Thyroid gland (tissue), 4 donors: ENCODE measurements around the gene TIAM1. TPM values are rescaled to one million over a fixed set of nuclear protein-coding genes. Genes with fewer than 3 reads are reported as not detected.

Experiments
- DNase-seq, 2 donors: peaks; one replicate each; pipeline ENCODE4 v3.0.0-alpha.2; 2019
- H3K27ac ChIP-seq, 3 donors: fragments of 200-600 bp; sonication (generic); 1 replicate in 2 of 3; 2 replicates in 1 of 3; pipeline ENCODE4 v1.5.1; 2016 to 2019; ENCODE audit warnings: mild to moderate bottlenecking in 1 of 3, moderate library complexity in 1 of 3
- H3K27me3 ChIP-seq: fragments of 200-600 bp; sonication (generic); one replicate; pipeline ENCODE4 v1.5.1; 2019
- H3K36me3 ChIP-seq, 2 donors: fragments of 200-600 bp; sonication (generic); one replicate each; pipeline ENCODE4 v1.5.1; 2016 to 2019
- H3K4me1 ChIP-seq, 2 donors: fragments of 200-600 bp; sonication (generic); one replicate each; pipeline ENCODE4 v1.5.1; 2017 to 2019
- H3K4me3 ChIP-seq, 3 donors: fragments of 200-600 bp; sonication (generic); replicated peaks in 1 of 3; 1 replicate in 2 of 3; 2 replicates in 1 of 3; pipeline ENCODE4 v1.5.1; 2016; ENCODE audit warnings: mild to moderate bottlenecking in 1 of 3
- H3K9me3 ChIP-seq: fragments of 200-600 bp; sonication (generic); one replicate; pipeline ENCODE4 v1.5.1; 2017
- POLR2A ChIP-seq, 2 donors: fragments of 450-650 bp; IDR thresholded peaks; one replicate each; pipeline ENCODE4 v1.6.1; 2017; ENCODE audit warnings: antibody characterized with exemption in 2 of 2, mild to moderate bottlenecking in 2 of 2, moderate library complexity in 1 of 2
- WGBS, 2 donors: methylation state at CpG; one replicate each; pipeline ENCODE4 v1.1.5; 2017; 5-methylcytosine and 5-hydroxymethylcytosine counted together
- intact Hi-C: fragments of 100-400 bp; cut with DNase I; formaldehyde crosslinking; loops from one replicate; pipeline ENCODE4 v1.15.1; 2023
- total RNA-seq, 4 donors: library from RNA; depleted of rRNA; stranded (reverse); fragments of >200 nt; gene quantifications; one replicate each; pipeline ENCODE4 v1.2.3, GENCODE V29; 2016
- TF ChIP-seq, protein P1 (sequence below), 6 experiments: fragments of 200-600 bp in 3 of 6; fragments of 450-650 bp in 3 of 6; sonication (generic) in 3 of 6; IDR thresholded peaks; one replicate each; pipeline ENCODE4 v1.5.1; 2016 to 2019; ENCODE audit warnings: antibody characterized with exemption in 6 of 6, mild to moderate bottlenecking in 2 of 6, inconsistent platforms in 1 of 6, moderate library complexity in 1 of 6

The TIAM1 gene
- total RNA-seq, 4 donors from 2014 or later = 2.2 to 6.7 (median 2.4) TPM

DNA sequence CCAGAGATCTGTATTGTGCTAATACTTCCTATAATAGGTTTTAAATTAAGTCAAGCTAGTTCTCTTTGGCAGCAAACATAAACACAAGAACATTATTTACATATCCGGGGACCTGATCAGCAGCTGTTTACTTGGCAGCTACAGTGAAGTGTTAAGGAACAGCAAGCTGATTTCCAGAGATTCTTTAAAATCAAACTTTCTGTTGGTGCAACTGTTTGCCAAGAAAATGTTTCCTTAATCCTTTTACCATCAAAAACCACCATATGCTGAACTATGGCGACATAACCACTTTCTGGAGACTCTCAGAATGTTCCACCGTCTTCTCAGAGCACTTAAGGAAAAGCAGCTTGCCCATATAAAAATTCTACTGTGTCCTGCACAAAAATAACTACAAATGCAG, 198.8 kb downstream of the TIAM1 start:
- TF ChIP-seq, protein P1, sequence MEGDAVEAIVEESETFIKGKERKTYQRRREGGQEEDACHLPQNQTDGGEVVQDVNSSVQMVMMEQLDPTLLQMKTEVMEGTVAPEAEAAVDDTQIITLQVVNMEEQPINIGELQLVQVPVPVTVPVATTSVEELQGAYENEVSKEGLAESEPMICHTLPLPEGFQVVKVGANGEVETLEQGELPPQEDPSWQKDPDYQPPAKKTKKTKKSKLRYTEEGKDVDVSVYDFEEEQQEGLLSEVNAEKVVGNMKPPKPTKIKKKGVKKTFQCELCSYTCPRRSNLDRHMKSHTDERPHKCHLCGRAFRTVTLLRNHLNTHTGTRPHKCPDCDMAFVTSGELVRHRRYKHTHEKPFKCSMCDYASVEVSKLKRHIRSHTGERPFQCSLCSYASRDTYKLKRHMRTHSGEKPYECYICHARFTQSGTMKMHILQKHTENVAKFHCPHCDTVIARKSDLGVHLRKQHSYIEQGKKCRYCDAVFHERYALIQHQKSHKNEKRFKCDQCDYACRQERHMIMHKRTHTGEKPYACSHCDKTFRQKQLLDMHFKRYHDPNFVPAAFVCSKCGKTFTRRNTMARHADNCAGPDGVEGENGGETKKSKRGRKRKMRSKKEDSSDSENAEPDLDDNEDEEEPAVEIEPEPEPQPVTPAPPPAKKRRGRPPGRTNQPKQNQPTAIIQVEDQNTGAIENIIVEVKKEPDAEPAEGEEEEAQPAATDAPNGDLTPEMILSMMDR (IDR thresholded peaks at IDR 0.05) = no peak
- no peak for TF ChIP-seq POLR2A (IDR thresholded peaks at IDR 0.05)
- Histone ChIP-seq H3K9me3 (no peaks in the 10 kb centered on the region), H3K27ac (no peak overlapping the region), H3K4me3 (no peak overlapping the region), H3K27me3 (no peaks in the 10 kb centered on the region), H3K4me1 (no peaks in the 10 kb centered on the region), H3K36me3 (no peaks in the 10 kb centered on the region)
- no peak for DNase-seq
- intact Hi-C loops = no loop called here
- WGBS, 2 donors = 41 to 54% methylated on average over 3 of the region's 3 CpGs

DNA sequence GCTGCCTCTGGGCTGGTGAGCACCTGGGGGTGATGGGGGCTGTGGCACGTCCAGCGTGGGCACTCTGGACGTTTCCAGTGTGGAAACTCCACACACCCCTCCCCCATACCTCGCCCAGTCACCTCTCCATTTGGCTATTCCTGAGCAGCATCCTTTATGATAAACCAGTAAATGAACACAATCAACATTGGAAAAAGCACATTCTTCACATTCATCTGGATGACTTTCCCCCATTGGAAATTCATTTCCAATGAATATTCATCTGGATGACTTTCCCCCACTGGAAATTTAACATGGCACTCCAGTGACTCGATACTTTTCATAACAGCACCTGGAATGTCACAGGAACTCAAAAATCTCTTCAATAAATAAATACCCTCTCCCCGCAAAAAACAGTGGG, 201.0 kb downstream of the TIAM1 start:
- no peaks in the 10 kb centered on the region for H3K27me3 ChIP-seq
- DNase-seq = no peak
- no peaks in the 10 kb centered on the region for H3K4me1 ChIP-seq
- no peak overlapping the region for H3K4me3 ChIP-seq
- H3K27ac ChIP-seq = no peak overlapping the region
- intact Hi-C loops = no loop called here
- TF ChIP-seq POLR2A (IDR thresholded peaks at IDR 0.05) = no peak
- TF ChIP-seq, protein P1 (IDR thresholded peaks at IDR 0.05) = no peak
- no peaks in the 10 kb centered on the region for H3K9me3 ChIP-seq
- WGBS, 2 donors = 88 to 94% methylated on average over 6 of the region's 6 CpGs
- no peaks in the 10 kb centered on the region for H3K36me3 ChIP-seq

DNA sequence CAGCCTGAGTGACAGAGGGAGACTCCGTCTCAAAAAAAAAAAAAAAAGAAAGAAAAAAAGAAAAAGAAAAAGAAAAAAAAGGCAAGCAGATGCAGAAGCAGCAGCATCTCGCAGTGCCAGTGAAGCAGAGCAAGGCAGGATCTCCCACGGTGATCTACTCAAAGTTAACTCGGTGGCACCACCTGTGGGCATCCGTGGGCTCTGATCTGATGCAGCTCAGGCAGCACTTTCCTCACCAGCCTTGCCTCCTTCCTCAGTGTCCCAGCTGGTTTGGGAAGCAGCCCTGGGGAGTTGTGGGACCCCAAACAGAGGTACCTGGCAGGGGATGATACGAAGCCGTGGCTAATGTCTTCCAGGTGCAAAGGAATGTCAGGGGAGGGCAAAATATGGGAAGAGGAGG, 201.5 kb downstream of the TIAM1 start:
- no peak overlapping the region for H3K27ac ChIP-seq
- H3K36me3 ChIP-seq = no peaks in the 10 kb centered on the region
- DNase-seq = no peak
- no peaks in the 10 kb centered on the region for H3K27me3 ChIP-seq
- H3K4me3 ChIP-seq = no peak overlapping the region
- no peak for TF ChIP-seq POLR2A (IDR thresholded peaks at IDR 0.05)
- TF ChIP-seq, protein P1 (IDR thresholded peaks at IDR 0.05) = no peak
- no peaks in the 10 kb centered on the region for H3K4me1 ChIP-seq
- intact Hi-C loops = no loop called here
- WGBS, 2 donors = 75 to 80% methylated on average over 7 of the region's 7 CpGs
- no peaks in the 10 kb centered on the region for H3K9me3 ChIP-seq

DNA sequence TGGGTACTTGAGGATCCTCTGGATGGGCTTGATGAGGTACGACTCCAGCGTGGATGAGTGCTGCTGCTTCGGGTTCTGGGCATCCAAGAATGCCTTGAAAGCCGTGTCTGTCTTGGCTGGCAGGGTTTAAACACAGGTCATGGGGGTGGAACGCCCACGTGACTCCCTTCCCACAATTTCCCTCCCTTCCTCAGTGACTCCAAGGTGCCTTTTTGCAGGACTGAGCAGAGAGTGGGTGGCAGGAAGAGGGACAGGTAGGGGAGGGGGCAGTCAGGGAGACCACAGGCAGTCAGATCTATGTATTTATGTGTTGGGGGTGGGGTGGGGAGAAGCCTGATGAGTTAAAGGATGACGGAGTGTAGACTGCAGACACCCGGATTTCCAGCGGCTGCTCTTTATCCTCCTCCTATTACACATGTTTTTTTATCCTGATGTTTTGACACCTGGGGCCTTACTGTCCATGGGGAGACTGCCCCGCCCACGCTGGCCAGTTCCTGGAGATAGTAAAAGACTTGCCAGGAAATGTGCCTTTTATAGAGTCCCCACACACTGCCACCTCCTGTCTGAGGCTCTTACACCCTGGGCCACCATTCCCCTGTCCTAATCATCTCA, 202.6 kb downstream of the TIAM1 start:
- WGBS, 2 donors = 24 to 49% methylated on average over 9 to 11 of the region's 11 CpGs

DNA sequence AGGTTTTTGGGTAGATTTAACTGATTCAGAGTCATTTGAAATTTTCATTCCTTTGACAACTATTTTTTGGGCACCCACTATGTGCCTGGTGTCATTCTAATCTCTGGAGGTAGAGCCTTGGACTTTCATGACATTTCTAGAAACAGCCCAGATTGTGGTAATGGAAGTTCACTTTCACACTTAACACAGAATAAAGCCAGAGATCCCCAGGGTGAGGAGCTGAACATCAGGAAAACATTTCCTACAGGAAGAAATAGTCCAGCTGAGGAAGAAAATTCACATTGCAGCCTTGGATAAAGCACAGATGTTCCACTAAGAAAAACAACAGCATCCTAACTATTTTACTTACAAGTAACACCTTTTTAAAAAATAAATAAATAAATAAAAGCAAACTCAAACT, 203.4 kb downstream of the TIAM1 start:
- H3K4me3 ChIP-seq = no peak overlapping the region
- intact Hi-C loops = no loop called here
- TF ChIP-seq POLR2A (IDR thresholded peaks at IDR 0.05) = no peak
- TF ChIP-seq, protein P1 (IDR thresholded peaks at IDR 0.05) = no peak
- H3K36me3 ChIP-seq = no peaks in the 10 kb centered on the region
- no peaks in the 10 kb centered on the region for H3K4me1 ChIP-seq
- no peaks in the 10 kb centered on the region for H3K27me3 ChIP-seq
- no peak for DNase-seq
- H3K27ac ChIP-seq = no peak overlapping the region
- no peaks in the 10 kb centered on the region for H3K9me3 ChIP-seq

More for the DNA sequence above, 202.6 kb downstream of the TIAM1 start:
- DNase-seq = peak in 1 of 2 donors; percentile 8
- no peak overlapping the region for H3K27ac ChIP-seq
- no peak overlapping the region for H3K4me3 ChIP-seq
- intact Hi-C loops = no loop called here
- no peaks in the 10 kb centered on the region for H3K4me1 ChIP-seq
- TF ChIP-seq, protein P1 (IDR thresholded peaks at IDR 0.05) = no peak
- TF ChIP-seq POLR2A (IDR thresholded peaks at IDR 0.05) = no peak
- no peaks in the 10 kb centered on the region for H3K36me3 ChIP-seq
- no peaks in the 10 kb centered on the region for H3K27me3 ChIP-seq
- no peaks in the 10 kb centered on the region for H3K9me3 ChIP-seq
